ENCODE measurements around the gene RET.

RET gene

DNA sequence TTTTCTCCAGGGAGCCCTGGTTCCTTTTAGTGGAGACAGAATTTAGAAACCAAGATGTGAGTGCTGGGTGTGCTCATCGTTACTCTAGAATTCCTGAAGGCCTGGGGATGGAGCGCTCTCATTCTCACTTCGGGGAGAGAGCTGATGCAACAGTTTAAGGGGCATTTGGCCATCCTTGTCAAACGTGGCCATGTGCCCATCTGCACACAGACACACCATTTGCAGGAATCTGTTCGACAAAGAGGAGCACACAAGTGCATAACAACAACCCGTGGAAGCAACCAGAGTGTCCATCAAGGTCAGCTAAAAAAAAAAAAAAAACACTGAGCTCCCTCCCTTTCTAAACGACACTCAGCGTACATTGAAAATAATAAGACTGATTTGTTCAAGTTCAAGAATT, 23.0 kb upstream of the RET start:
- H3F3A ChIP-seq (ENCODE audit: insufficient read depth), result no peaks in the 10 kb centered on the region
- no peak overlapping the region for H3K9ac ChIP-seq (ENCODE audit: low read length)
- no peak overlapping the region for H2AFZ ChIP-seq (ENCODE audit: low read depth, low read length, severe bottlenecking)
- no peaks in the 10 kb centered on the region for H4K20me1 ChIP-seq (ENCODE audit: low read depth, low read length)
- no peak overlapping the region for H3K4me2 ChIP-seq (ENCODE audit: low read depth, low read length, poor library complexity, severe bottlenecking)
- H3K27me3 ChIP-seq (ENCODE audit: low read length), result no peaks in the 10 kb centered on the region
- H3K9me2 ChIP-seq (replicated peaks; ENCODE audit: insufficient read depth, low read length), result no peaks in the 10 kb centered on the region
- no peaks in the 10 kb centered on the region for H3K9me3 ChIP-seq (ENCODE audit: insufficient read depth, low read length)
- H3K79me2 ChIP-seq (ENCODE audit: insufficient read depth, low read length), result no peaks in the 10 kb centered on the region
- H3K27ac ChIP-seq (ENCODE audit: low read depth, low read length), result no peak overlapping the region
- H3K36me3 ChIP-seq (ENCODE audit: low read length), result no peaks in the 10 kb centered on the region
- TF ChIP-seq, protein P1, sequence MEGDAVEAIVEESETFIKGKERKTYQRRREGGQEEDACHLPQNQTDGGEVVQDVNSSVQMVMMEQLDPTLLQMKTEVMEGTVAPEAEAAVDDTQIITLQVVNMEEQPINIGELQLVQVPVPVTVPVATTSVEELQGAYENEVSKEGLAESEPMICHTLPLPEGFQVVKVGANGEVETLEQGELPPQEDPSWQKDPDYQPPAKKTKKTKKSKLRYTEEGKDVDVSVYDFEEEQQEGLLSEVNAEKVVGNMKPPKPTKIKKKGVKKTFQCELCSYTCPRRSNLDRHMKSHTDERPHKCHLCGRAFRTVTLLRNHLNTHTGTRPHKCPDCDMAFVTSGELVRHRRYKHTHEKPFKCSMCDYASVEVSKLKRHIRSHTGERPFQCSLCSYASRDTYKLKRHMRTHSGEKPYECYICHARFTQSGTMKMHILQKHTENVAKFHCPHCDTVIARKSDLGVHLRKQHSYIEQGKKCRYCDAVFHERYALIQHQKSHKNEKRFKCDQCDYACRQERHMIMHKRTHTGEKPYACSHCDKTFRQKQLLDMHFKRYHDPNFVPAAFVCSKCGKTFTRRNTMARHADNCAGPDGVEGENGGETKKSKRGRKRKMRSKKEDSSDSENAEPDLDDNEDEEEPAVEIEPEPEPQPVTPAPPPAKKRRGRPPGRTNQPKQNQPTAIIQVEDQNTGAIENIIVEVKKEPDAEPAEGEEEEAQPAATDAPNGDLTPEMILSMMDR (IDR thresholded peaks at IDR 0.05; ENCODE audit: insufficient read depth, low read length, poor library complexity, severe bottlenecking), result no peak
- no peak for TF ChIP-seq EZH2phosphoT487 (conservative IDR thresholded peaks at IDR 0.05; ENCODE audit: low read length)
- no peak overlapping the region for H3K4me3 ChIP-seq (ENCODE audit: insufficient read depth, low read length, poor library complexity, severe bottlenecking)

GRCh38 chr10:43054593-43054992, 22.3 kb upstream of the RET start:
- TF ChIP-seq EZH2phosphoT487 (conservative IDR thresholded peaks at IDR 0.05; ENCODE audit: low read length), result no peak
- TF ChIP-seq, protein P1 (IDR thresholded peaks at IDR 0.05; ENCODE audit: insufficient read depth, low read length, poor library complexity, severe bottlenecking), result no peak
- H3K27ac ChIP-seq (ENCODE audit: low read depth, low read length), result no peak overlapping the region
- no peak overlapping the region for H3K9ac ChIP-seq (ENCODE audit: low read length)

DNA sequence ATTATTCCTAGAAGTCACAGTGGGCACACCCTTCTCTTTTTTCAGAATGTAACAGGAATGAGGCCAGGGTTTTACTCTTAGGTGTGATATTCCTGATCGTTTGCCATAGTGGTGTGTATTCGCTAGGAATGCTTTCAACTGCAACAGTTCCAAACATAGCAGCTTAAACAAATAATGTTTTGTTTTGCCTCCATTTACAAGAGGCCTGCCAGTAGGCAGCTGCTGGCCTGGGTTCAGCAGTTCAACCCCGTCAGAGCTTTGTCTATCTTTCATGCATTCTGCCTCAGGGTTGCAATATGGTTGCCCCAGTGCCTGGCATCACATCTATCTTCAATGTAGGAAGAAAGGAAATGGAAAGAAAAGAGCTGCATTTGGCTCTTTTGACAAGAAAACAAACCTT, 21.7 kb upstream of the RET start:
- no peaks in the 10 kb centered on the region for H3F3A ChIP-seq (ENCODE audit: insufficient read depth)
- no peak overlapping the region for H3K9ac ChIP-seq (ENCODE audit: low read length)
- no peak overlapping the region for H3K4me2 ChIP-seq (ENCODE audit: low read depth, low read length, poor library complexity, severe bottlenecking)
- H3K27me3 ChIP-seq (ENCODE audit: low read length), result no peaks in the 10 kb centered on the region
- H3K27ac ChIP-seq (ENCODE audit: low read depth, low read length), result no peak overlapping the region
- no peaks in the 10 kb centered on the region for H3K9me2 ChIP-seq (replicated peaks; ENCODE audit: insufficient read depth, low read length)
- no peak overlapping the region for H2AFZ ChIP-seq (ENCODE audit: low read depth, low read length, severe bottlenecking)
- TF ChIP-seq EZH2phosphoT487 (conservative IDR thresholded peaks at IDR 0.05; ENCODE audit: low read length), result no peak
- TF ChIP-seq, protein P1 (IDR thresholded peaks at IDR 0.05; ENCODE audit: insufficient read depth, low read length, poor library complexity, severe bottlenecking), result no peak
- H3K9me3 ChIP-seq (ENCODE audit: insufficient read depth, low read length), result no peaks in the 10 kb centered on the region
- no peaks in the 10 kb centered on the region for H3K79me2 ChIP-seq (ENCODE audit: insufficient read depth, low read length)
- no peak overlapping the region for H3K4me3 ChIP-seq (ENCODE audit: insufficient read depth, low read length, poor library complexity, severe bottlenecking)
- H4K20me1 ChIP-seq (ENCODE audit: low read depth, low read length), result no peaks in the 10 kb centered on the region
- no peaks in the 10 kb centered on the region for H3K36me3 ChIP-seq (ENCODE audit: low read length)

More at GRCh38 chr10:43054593-43054992, 22.3 kb upstream of the RET start:
- H4K20me1 ChIP-seq (ENCODE audit: low read depth, low read length), result no peaks in the 10 kb centered on the region
- no peaks in the 10 kb centered on the region for H3K79me2 ChIP-seq (ENCODE audit: insufficient read depth, low read length)
- H3F3A ChIP-seq (ENCODE audit: insufficient read depth), result no peaks in the 10 kb centered on the region
- H3K9me3 ChIP-seq (ENCODE audit: insufficient read depth, low read length), result no peaks in the 10 kb centered on the region
- H3K27me3 ChIP-seq (ENCODE audit: low read length), result no peaks in the 10 kb centered on the region
- H3K4me3 ChIP-seq (ENCODE audit: insufficient read depth, low read length, poor library complexity, severe bottlenecking), result no peak overlapping the region
- no peaks in the 10 kb centered on the region for H3K36me3 ChIP-seq (ENCODE audit: low read length)
- no peaks in the 10 kb centered on the region for H3K9me2 ChIP-seq (replicated peaks; ENCODE audit: insufficient read depth, low read length)
- H3K4me2 ChIP-seq (ENCODE audit: low read depth, low read length, poor library complexity, severe bottlenecking), result no peak overlapping the region
- H2AFZ ChIP-seq (ENCODE audit: low read depth, low read length, severe bottlenecking), result no peak overlapping the region

All from SU-DHL-6 (cell line).